Ectodermal cell (in vitro differentiated cells): ENCODE measurements around the gene MIR17HG.
"Not testable (repeated sequence)": the region's sequence is repeated elsewhere in the genome, so short reads cannot be mapped to it uniquely, and the experiment has no call there.

ENCODE experiments used
- H3K27ac ChIP-seq: 2 replicates; pipeline ENCODE4 v1.7.0; 2013; ENCODE audit warnings: mild to moderate bottlenecking, low read depth, low read length; ENCODE audit not compliant: insufficient read depth, poor library complexity, severe bottlenecking
- H3K27me3 ChIP-seq: 2 replicates; pipeline ENCODE4 v1.7.0; 2013; ENCODE audit warnings: mild to moderate bottlenecking, low read length; ENCODE audit not compliant: insufficient read depth, control insufficient read depth, poor library complexity, severe bottlenecking
- H3K36me3 ChIP-seq: one replicate; pipeline ENCODE4 v1.7.0; 2013; ENCODE audit warnings: low read length; ENCODE audit not compliant: control insufficient read depth, insufficient read depth
- H3K4me1 ChIP-seq: one replicate; pipeline ENCODE4 v1.7.0; 2013; ENCODE audit warnings: low read length; ENCODE audit not compliant: control insufficient read depth, insufficient read depth
- H3K4me3 ChIP-seq: 2 replicates; pipeline ENCODE4 v1.7.0; 2013; ENCODE audit warnings: low read depth, low read length, control low read depth; ENCODE audit not compliant: insufficient read depth
- H3K9me3 ChIP-seq: 2 replicates; pipeline ENCODE4 v1.7.0; 2013; ENCODE audit warnings: mild to moderate bottlenecking, low read length, moderate library complexity; ENCODE audit not compliant: control insufficient read depth
- WGBS, 2 experiments: methylation state at CpG; one replicate each; pipeline ENCODE4 v1.1.7; 2013; ENCODE audit warnings: missing lambda C conversion rate in 2 of 2; 5-methylcytosine and 5-hydroxymethylcytosine counted together

The MIR17HG gene

GRCh38 chr13:91331047-91331915 lies 16.2 kb upstream of the MIR17HG start:
- H3K9me3 ChIP-seq: no peaks in the 10 kb centered on the region
- no peak overlapping the region for H3K4me3 ChIP-seq
- no peaks in the 10 kb centered on the region for H3K4me1 ChIP-seq
- H3K27me3 ChIP-seq: no peaks in the 10 kb centered on the region
- H3K36me3 ChIP-seq: no peaks in the 10 kb centered on the region
- WGBS, 2 experiments: 96 to 97% methylated on average over 3 to 4 of the region's 4 CpGs
- H3K27ac ChIP-seq: no peak overlapping the region

- Histone ChIP-seq H3K9me3 (no peaks in the 10 kb centered on the region), H3K36me3 (peaks cover 11% of the 10 kb centered on the region), H3K4me3 (no peak overlapping the region), H3K27ac (no peak overlapping the region), H3K27me3 (peaks cover 17% of the 10 kb centered on the region), H3K4me1 (peaks cover 8% of the 10 kb centered on the region)
- WGBS, 2 experiments: 89% methylated on average over 4 of the region's 4 CpGs; no CpG with 5 or more reads in 1 of the 2 experiments
Observed at GRCh38 chr13:91346062-91346461, 1.4 kb upstream of the MIR17HG start.

- Histone ChIP-seq H3K36me3 (peaks cover 16% of the 10 kb centered on the region), H3K27ac (peak overlapping the region; percentile 93), H3K4me1 (peaks cover 16% of the 10 kb centered on the region), H3K9me3 (no peaks in the 10 kb centered on the region), H3K4me3 (peak overlapping the region; percentile 74), H3K27me3 (peaks cover 17% of the 10 kb centered on the region)
- 8 to 10% methylated on average over 11 of the region's 11 CpGs for WGBS, 2 experiments
Observed at GRCh38 chr13:91346850-91347201, 661 bp upstream of the MIR17HG start.

GRCh38 chr13:91347996-91348905 lies 764 bp downstream of the MIR17HG start:
- WGBS, 2 experiments: 0% methylated on average over 141 of the region's 141 CpGs
- peaks cover 25% of the 10 kb centered on the region for H3K36me3 ChIP-seq
- H3K4me3 ChIP-seq: peak overlapping the region; percentile 74
- H3K4me1 ChIP-seq: peaks cover 23% of the 10 kb centered on the region
- H3K27ac ChIP-seq: peak overlapping the region; percentile 95
- H3K27me3 ChIP-seq: peaks cover 17% of the 10 kb centered on the region
- no peaks in the 10 kb centered on the region for H3K9me3 ChIP-seq

GRCh38 chr13:91348906-91349435 lies 1.5 kb downstream of the MIR17HG start:
- Histone ChIP-seq H3K27ac (peak overlapping the region; percentile 95), H3K4me1 (peaks cover 23% of the 10 kb centered on the region), H3K27me3 (peaks cover 17% of the 10 kb centered on the region), H3K4me3 (peak overlapping the region; percentile 74), H3K9me3 (no peaks in the 10 kb centered on the region), H3K36me3 (peaks cover 30% of the 10 kb centered on the region)
- WGBS, 2 experiments: 0 to 1% methylated on average over 45 of the region's 46 CpGs

- Histone ChIP-seq H3K36me3 (peaks cover 43% of the 10 kb centered on the region), H3K4me3 (peak overlapping the region; percentile 74), H3K27ac (no peak overlapping the region), H3K27me3 (peaks cover 17% of the 10 kb centered on the region), H3K9me3 (no peaks in the 10 kb centered on the region), H3K4me1 (peaks cover 23% of the 10 kb centered on the region)
- WGBS, 2 experiments: 38 to 46% methylated on average over 3 to 4 of the region's 5 CpGs
Observed at GRCh38 chr13:91349992-91350911, 2.8 kb downstream of the MIR17HG start.

- Histone ChIP-seq H3K27me3 (peaks cover 8% of the 10 kb centered on the region), H3K4me1 (peaks cover 23% of the 10 kb centered on the region), H3K36me3 (peaks cover 49% of the 10 kb centered on the region), H3K9me3 (no peaks in the 10 kb centered on the region), H3K4me3 (peak overlapping the region; percentile 74), H3K27ac (no peak overlapping the region)
- 89 to 92% methylated on average over 4 of the region's 5 CpGs for WGBS, 2 experiments
Observed at GRCh38 chr13:91351123-91351522, 3.6 kb downstream of the MIR17HG start.

- Histone ChIP-seq H3K27ac (no peak overlapping the region), H3K27me3 (no peaks in the 10 kb centered on the region), H3K4me1 (peaks cover 20% of the 10 kb centered on the region), H3K9me3 (no peaks in the 10 kb centered on the region), H3K36me3 (peaks cover 49% of the 10 kb centered on the region), H3K4me3 (peak overlapping the region; percentile 74)
- 71 to 100% methylated on average over 1 to 2 of the region's 2 CpGs for WGBS, 2 experiments
Observed at GRCh38 chr13:91351980-91352379, 4.5 kb downstream of the MIR17HG start.

DNA sequence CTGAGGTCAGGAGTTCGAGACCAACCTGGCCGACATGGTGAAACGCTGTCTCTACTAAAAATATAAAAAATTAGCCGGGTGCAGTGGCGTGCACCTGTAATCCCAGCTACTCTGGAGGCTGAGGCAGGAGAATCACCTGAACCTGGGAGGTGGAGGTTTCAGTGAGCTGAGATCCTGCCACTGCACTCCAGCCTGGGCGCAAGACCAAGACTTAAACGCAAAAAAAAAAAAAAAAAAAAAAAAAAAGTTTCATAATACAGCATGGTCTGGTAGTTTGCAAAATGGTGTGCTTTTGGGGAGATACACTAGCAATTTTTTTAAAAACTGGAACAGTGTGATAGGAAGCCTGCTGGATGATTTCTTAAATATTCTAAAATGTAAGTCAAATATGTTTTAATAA lies 5.4 kb downstream of the MIR17HG start:
- Histone ChIP-seq H3K36me3 (peaks cover 49% of the 10 kb centered on the region), H3K4me1 (peaks cover 20% of the 10 kb centered on the region)
- H3K9me3 ChIP-seq, H3K27ac ChIP-seq, H3K4me3 ChIP-seq, H3K27me3 ChIP-seq: not testable (repeated sequence)
- 93 to 96% methylated on average over 5 to 7 of the region's 7 CpGs for WGBS, 2 experiments
